Bronchial epithelial cell (primary cell): ENCODE data around the gene ETNK2. TPM values are rescaled to one million over a fixed set of nuclear protein-coding genes. Genes with fewer than 3 reads are reported as not detected.

Experiments used
- DNase-seq: peaks from one replicate; pipeline ENCODE4 v3.0.0-alpha.2; 2010; ENCODE audit warnings: low read depth
- FAIRE-seq: peaks from 2 replicates; lab custom pipeline; 2011; peaks lifted over from hg19 to GRCh38; lab: Jason Lieb, UNC
- H3K27me3 ChIP-seq: 2 replicates; pipeline ENCODE4 v1.5.1; 2011; ENCODE audit warnings: low read length; ENCODE audit not compliant: control insufficient read depth, insufficient read depth
- H3K36me3 ChIP-seq: 2 replicates; pipeline ENCODE4 v1.5.1; 2011; ENCODE audit warnings: low read length; ENCODE audit not compliant: control insufficient read depth, insufficient read depth
- H3K4me3 ChIP-seq: 2 replicates; pipeline ENCODE4 v1.5.1; 2011; ENCODE audit warnings: mild to moderate bottlenecking, low read depth, low read length, control low read depth
- CTCF ChIP-seq: IDR thresholded peaks from 2 replicates; pipeline ENCODE4 v1.5.1; 2011; ENCODE audit warnings: mild to moderate bottlenecking, moderate library complexity, low read length, control low read depth, inconsistent platforms; ENCODE audit not compliant: insufficient read depth, severe bottlenecking
- total RNA-seq: library from RNA; depleted of rRNA; stranded (reverse); fragments of >200 nt; gene quantifications from 2 replicates; pipeline ENCODE4 v1.2.1, GENCODE V29; 2014

ETNK2 gene
- total RNA-seq = 58.7 and 70.4 TPM in 2 replicates

- Histone ChIP-seq H3K4me3 (peak within 1 kb of the TSS; percentile 59), H3K27me3 (no peaks in the 10 kb centered on the region), H3K36me3 (no peaks in the 10 kb centered on the region)
- DNase-seq = no peak
- TF ChIP-seq CTCF = peak; percentile 0
- no peak for FAIRE-seq
Measured at GRCh38 chr1:204151552-204152309, at the start of gene ETNK2. Gene ETNK2, minus strand, starts transcription at chr1:204152044. Its CDS starts 192 bp downstream, at chr1:204151852.

- H3K27me3 ChIP-seq = no peaks in the 10 kb centered on the region
- no peak overlapping the region for H3K4me3 ChIP-seq
- FAIRE-seq = no peak
Measured at GRCh38 chr1:204201348-204202040, 49.6 kb upstream of the ETNK2 start.

GRCh38 chr1:204199579-204199978, 47.7 kb upstream of the ETNK2 start:
- Histone ChIP-seq H3K36me3 (no peaks in the 10 kb centered on the region), H3K27me3 (no peaks in the 10 kb centered on the region), H3K4me3 (no peak overlapping the region)
- TF ChIP-seq CTCF = no peak
- no peak for DNase-seq
- no peak for FAIRE-seq

More at GRCh38 chr1:204201348-204202040, 49.6 kb upstream of the ETNK2 start:
- DNase-seq = no peak
- no peak for TF ChIP-seq CTCF
- no peaks in the 10 kb centered on the region for H3K36me3 ChIP-seq

- H3K36me3 ChIP-seq = no peaks in the 10 kb centered on the region
- no peak overlapping the region for H3K4me3 ChIP-seq
- TF ChIP-seq CTCF = peak; percentile 47
- no peaks in the 10 kb centered on the region for H3K27me3 ChIP-seq
- DNase-seq (peak; percentile 90), FAIRE-seq (peak; percentile 76)
Measured at GRCh38 chr1:204198348-204199340, 46.8 kb upstream of the ETNK2 start.

- no peaks in the 10 kb centered on the region for H3K36me3 ChIP-seq
- no peak for FAIRE-seq
- TF ChIP-seq CTCF = no peak
- H3K4me3 ChIP-seq = no peak overlapping the region
- no peak for DNase-seq
- no peaks in the 10 kb centered on the region for H3K27me3 ChIP-seq
Measured at GRCh38 chr1:204197068-204197467, 45.2 kb upstream of the ETNK2 start.
